ENCODE data around the gene CLSTN2.

Gene CLSTN2

DNA sequence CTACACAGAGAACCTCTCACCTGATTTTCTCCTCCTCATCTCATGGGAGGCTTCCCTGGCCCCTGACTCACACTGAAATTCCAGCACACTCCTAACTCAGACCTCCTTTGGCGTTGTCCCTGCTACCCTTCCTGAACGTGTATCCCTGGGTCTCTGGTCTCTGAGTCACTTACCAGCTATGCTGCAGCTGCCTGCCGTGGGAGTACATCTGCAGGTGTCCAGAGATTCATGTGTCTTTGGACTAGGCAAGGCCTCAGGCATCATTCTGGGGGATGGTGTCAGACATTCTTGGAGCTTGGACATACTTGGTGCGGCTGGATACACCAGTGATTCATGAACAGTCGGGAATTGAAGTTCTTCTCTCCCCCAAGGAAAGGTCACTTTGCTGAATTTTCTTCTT is 594.1 kb downstream of the CLSTN2 start:
- no peak for DNase-seq

DNA sequence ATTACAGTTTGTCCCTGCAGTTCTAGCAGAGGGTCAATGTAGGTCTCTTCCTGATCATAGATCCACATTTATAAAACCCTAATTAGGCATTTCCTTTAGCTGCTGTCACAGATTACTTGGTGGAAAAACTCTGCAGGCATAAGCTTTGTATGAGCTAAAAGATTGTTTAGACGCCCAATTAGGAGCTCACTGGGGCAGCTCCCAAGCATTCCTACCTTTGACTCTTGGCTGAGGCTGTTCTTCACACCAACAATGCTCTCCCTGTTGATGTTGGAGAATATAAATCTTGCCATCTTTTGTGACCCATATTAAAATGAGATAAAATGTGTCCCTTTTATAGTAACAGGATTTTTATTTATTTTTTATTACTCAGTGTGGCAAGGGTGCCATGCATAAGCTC is 594.6 kb downstream of the CLSTN2 start:
- no peak for DNase-seq

DNA sequence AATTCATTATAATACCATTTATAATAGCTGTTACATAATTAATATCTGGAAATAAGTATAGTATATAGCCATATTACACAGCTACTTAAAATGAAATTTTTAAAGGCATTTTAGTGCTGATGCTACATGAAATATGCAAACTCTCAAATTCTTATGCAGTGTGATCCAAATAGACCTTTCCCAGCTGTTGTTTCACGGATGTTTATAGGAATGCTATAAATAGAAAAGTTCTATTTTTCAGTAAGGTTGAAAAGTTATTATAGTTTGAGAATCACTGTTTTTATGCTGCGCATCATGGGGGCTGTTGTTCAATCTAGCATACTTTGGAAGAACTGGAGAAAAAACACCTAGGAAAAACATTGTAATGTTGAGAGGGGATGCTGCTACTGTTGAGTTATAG is 595.1 kb downstream of the CLSTN2 start:
- DNase-seq: no peak

DNA sequence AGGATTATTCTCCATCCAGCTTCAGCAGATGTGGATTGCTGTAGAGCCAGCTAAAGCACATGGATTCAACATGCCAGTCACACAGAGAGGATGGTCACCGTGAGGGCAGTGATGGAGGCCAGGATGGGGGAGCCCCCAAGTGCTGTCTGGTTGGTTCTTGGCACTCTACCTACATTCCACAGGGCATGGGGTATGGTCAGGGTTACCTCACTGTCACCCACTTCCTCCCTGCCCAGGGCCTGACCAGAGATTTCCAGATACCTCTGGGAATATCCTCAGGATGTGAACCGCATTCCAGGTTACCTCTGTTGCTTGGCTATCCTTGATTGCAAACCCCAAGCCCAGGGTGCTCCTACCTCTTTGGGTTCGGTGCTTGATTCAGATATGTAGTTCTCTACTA is 595.6 kb downstream of the CLSTN2 start:
- DNase-seq: no peak

DNA sequence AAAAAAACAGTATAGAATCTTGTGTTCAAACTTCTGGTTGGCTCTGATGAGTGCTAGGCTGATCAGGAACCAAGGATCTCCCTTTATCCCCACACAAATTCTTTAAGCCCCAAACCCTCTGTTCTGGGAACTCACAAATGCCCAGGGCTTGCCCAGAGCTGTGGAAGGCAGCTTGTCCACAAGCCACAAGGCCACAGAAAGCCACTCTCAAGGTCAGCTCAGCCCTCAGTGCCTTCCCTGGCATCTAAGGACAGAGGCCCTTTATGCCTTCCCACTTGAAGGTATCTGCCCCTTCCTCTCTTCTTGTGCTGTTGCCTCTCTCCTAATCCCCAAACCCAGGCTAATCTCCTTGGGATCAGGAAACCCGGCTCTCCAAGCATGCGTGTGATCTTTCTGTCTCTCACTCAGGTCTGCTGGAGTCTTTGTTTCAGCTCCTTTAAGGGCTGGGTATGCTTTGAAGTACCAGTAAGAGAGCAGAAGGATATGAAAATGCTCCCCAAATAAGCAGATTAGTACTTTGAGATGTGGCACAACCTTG is 597.9 kb downstream of the CLSTN2 start:
- no peak for DNase-seq

DNA sequence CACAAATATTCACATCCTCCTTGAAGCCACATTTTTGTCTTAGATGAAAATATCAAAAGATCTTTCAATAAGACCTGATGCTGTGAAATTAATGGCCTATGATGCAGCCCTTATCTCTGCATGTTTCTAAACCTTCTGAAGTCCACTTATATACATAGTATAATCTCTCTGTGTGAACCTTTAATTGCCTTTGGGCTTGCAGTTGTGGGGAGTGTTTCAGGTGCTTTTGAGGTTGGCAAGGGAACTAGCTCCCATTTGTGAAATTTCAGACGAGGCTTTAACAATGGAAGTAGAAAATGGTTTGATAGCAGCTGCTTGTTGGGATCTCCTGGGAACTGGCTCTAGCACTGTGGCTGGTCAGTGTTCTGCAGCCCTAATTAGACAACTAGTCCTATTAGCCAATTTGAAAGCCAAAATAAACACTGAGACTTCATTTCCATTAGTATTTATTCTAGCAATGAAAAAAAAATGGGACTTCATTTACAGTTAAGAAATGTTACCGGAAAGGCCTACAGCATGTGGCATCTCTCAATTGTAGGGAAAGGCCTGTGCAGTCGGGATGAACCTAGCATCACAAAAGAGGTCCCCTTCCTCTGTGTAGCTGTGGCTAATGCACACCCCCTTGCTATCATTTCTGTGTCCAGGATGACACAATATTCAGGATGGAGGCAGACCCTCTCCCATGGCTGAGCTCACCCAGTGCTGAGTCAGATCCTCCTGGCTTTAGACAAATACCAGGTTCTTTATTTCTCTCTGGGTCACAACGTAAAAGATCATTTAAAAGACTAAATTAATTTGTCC is 602.1 kb downstream of the CLSTN2 start:
- no peak for DNase-seq

DNA sequence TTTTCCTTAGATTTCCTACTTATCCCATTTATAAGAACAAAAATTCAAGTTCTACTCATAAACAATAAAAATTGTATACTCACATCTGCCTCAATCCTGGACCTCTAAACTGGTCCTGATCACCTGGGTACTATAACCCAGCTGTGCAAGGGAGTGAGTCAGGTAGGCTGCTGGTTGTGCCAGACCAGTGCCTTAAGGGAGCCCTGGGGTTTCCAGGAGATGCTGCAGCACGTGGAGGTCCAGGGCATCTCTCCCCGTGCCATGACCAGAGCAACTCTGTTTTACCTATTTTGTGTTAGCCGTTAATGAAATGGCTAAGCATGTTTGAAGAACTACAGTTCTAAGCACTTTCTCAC is 602.7 kb downstream of the CLSTN2 start:
- no peak for DNase-seq

DNA sequence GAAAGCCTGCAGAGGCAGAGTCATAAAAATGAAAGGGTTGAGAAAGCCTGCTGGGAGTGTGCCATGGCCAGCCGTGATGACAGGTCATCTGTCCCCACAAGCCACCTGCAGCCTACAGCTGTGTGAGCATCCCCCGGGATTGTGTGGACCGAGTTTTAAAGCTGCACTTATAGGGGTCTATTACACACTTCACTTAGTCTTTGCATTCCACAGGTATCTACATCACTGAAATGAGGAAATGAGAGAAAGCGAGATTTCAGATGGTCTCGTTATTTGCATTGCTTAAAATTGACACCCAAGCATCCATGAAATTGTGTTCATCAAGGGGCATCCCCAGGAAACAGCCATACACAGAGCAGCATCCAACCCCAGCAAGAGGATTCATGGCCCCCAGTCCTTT is 605.3 kb downstream of the CLSTN2 start:
- DNase-seq: no peak

DNA sequence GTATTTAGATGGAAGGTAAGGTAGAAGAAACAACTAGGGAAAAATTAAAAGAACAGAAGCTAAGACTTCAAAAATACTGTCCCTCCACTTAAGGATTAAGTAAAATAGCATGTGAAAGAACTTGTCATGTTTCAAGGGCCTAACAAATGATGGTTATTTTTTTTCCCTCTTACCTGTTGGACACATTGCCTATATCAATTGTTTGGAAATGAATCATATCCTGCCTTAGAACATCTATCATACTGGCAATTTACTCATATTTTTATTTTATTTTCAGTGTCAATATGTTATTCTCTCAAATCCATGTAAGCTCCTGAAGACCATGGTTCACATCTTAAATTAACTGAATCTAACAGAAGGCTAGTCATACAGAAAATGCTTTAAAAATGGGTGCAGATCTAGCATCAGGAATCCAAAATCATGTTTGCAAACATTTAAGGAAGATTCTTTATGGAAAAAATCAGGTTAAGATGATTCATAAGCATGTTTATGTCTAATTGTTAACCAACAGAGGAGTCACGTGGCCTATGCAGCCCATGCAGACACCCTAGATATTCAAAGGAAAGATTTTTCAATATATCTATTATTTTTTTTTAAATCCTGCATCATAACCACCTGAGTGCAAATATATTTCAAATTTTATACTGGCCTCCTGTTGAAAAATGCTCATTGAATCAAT is 607.1 kb downstream of the CLSTN2 start:
- DNase-seq: no peak

DNA sequence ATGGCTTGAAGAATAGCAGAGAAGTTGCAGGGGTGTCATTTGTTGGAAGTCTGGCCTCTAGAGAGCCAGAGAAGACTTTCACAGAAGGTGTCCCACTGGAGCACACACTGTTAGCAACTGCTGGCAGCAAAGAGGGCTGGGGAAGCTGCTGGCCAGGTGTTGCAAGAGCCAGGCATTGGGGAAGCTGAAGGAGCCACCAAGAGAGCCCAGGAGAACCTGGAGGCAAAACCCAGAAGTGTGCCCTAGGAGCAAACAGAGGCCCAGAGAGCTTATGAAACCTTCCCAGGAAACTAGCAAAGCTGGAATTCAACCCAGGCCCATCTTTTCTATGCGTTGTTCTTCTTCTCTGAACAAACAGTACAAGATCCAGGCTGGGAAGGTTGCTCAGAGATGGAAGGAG is 610.2 kb downstream of the CLSTN2 start:
- no peak for DNase-seq

DNA sequence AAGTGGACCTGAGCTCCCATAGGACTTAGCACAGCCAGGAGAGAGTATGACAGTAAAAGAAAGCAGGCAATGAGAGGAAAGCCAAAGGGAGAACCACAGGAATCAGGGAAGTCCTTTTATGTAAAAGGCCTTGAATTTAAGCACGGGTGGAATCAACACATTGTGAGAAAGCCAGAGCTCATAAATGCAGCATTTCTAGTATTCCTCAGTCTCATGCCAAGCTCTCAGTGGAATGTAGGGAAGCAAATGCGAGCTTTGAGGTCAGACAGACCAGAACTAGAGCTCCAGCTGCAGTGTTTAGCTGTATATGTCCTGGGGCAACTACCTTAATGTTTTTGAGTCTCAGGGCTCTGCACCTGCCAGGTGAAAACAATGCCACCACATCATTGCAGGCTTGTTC is 610.8 kb downstream of the CLSTN2 start:
- DNase-seq: no peak

DNA sequence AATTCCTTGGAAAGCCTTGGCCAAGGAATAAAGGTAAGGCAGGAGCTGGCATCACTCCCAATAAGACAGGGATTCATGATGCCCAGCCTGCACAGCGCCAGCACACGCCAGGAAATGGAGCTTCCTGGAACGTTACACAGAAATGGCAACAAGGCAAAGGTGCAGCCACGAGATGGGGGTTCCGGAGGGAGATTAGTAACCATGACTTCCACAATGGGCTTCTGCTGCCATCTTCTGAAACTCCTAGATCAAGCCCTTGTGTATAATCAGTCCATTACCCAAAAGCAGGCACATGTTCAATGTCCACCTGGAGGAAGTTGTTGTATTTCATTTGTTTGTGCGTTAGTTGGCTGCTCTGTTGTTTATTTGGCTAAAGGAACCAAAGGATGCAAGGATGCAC is 611.7 kb downstream of the CLSTN2 start:
- no peak for DNase-seq

DNA sequence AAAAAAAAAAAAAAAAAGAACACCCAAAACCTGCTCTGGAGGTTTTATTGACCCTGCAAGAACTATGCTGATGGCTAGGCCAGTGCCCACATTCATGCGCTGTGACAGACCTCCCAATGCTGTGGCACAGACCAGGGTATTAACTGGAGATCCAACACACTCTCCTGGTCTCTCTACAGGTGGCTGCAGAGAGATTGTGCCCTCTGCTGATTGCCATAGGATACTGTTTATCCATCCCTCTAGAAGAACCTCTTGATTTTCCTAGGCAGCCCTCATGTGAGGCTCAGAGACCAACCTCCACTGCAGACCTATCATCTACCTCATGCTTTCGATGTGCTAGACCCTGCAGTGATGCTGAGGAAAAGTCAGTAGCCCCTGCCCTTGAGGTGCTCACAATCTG is 617.4 kb downstream of the CLSTN2 start:
- DNase-seq: no peak

DNA sequence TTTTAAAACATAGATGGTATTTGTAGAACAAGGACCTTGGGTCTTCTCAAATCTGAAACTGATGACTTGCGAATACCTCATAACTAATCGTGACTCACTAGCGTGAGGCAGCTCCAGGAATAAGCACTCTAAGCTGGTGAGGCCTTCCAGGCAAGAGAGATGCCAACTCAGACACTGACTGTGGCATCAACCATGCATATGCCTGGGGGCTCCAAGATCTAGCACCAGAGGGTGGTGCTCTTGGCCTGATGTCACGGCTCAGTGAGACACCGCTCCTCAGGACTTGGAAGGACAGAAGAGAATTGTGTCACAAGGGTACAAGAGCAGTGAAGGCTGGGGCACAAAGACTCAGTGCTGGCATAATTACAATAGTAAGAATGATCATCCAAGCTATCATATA is 617.9 kb downstream of the CLSTN2 start:
- DNase-seq: no peak

DNA sequence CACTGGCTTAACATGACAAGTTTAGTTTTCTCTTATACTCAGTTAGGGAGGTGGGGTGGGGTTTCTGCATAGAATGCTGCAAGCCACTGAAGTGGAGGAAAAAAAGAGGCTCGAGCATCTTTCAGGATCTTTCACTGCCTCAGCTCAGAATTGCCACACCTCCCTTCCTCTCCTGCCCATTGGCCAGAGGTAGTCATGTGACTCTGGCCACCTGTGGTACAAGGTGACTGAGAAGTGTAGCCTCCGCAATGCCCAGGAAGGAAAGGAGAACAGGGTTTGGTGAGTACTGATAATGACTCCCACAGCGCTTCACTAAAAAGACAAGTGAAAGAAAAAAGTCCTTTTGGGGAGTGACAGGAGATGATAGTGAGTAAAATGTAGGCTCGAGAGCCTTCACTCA is 618.6 kb downstream of the CLSTN2 start:
- no peak for DNase-seq

DNA sequence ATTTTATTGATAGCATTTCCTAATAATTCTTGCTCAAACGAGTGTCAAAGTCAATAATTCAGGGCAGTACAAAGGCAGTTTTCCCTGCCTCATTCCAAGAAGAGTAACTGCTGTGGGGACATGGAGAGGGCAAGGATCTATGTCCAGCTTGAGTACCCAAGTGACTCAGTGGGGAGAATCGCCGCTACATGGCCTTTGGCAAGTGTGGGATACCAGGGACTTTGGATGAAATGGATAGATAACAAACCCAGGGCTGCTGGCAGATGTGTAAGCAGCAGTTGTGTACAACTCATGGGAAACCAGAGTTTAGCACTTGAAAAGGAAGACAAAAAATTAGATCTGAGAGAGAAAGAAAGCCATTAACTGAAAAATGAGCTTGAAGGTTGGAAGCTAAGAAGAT is 620.7 kb downstream of the CLSTN2 start:
- no peak for DNase-seq

DNA sequence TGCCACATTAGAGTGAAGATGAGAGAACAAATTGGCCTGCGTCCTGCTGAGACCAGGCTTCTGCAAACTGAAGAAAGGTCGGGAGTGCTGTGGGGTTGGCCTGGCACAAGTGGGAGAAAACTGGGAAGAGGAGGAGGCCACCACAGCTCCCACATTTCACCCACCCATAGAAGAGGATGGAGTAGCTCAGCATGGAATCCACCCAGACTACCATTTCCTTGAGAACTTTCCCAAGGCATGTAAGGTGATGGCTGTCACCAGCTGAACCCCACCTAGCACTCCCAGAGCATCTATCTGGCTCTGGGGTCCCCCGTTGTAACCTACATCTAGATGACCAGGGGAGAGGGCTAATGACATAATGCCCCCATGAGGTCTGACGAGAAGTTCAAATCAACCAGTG is 622.5 kb downstream of the CLSTN2 start:
- DNase-seq: no peak

DNA sequence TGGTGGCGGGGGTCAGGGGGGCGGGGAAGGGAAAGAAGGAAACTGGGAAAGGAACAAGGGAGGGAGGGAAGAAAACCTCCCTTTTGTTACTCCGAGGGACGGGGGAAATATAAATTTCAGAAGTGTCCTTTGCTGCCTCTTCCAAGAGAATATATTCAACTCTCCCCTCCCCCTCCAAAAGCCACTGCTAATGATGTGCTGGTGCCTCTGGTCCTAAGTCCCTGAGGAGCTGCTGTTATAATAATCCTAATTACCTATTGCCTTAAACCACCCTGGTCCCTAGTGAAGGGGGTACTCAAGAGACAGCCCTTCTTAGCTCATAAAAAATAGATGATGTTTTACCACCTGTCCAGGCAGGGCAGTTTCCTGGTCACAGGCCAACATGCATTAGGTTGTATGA is 624.6 kb downstream of the CLSTN2 start:
- DNase-seq: no peak

DNA sequence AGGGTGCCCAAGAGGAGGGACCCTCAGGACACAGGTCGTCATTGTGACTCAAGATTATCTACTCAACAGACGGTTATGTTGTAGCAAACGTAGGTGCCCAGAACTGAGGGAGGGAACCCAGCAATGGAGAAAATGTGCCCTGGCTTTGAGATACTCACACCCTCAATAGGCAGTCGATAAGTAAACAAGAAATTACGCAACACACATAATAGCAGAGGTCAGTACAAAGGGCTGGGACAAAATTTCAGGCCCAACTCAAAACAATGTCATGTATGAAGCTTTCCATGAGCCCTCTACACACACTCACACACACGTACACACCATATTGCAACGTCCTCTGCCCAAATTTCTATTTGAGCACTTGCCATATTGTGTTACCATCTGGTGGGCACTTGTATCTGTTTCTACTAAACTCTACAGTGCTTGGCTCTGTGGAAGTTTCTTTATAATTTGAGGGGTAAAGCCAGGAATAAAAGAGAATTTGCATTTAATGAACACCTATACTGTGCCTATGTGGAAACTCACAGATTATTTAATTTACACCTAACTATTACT is 628.3 kb downstream of the CLSTN2 start:
- no peak for DNase-seq

DNA sequence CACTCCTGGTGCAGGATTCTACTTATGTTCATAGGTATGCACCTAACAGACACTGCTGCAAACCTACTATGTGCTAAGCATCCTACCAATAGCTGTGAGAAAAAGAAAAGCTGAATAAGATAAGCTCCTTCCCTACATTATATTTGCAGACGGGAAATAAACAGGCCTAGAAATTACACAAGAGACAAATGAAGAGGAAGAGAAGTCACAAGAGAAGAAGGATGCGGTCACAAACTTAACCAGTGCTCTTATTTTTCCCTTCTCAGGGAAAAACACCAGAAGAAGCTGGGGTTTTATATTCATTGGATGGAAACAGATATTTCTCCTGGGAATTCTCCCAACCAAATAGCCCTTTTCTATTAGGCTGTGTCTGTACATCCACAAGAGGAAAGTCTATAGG is 633.1 kb downstream of the CLSTN2 start:
- no peak for DNase-seq

DNA sequence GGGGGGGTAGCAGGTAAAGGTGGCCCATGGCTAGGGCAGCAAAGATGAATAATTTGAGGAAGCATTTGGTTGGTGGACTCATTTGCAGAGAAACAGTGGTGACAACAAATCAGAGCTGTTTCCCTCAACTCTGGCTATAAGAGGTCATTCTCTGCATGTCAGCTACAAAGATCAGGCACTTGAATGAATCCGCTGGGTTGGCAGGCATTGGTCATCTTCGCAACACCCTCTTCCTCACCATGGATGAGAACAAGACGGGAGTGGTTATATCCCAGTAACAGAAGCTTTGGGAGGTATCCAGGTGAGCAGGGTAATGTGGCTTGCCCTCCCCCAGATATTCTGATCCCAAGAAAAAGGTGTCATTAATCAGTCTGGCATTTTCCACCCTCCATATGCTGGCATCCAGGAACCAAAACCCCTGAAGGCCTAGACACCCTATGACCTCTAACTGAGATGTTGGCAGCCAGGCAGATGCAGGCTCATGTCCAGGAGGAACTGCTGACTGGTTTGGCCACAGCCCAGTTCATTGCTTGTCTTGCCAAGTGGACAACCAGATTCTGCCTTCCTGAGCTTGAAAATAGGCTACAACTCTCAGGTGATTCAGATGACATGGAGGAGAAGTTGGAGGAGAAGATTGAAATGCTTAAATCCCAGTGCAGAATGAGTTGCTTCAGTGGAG is 634.0 kb downstream of the CLSTN2 start:
- no peak for DNase-seq

DNA sequence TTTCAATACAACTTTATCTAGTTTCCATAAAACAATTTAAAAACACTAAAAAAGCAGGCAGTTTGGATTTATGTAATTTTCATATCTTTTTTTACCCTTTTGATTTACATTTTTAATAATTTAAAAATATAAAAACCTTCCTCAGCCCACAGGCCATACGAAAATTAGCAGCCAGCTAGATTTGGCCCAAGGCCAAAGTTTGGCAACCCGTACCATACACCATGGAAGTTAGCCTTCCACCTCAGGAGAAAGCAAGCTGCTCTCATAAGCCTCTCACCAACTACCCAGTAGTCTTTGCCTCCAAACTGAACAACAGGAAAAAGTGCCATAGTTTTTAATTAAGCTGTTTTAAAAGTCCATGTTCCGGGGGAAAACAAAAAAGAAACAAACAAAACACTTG is 635.6 kb downstream of the CLSTN2 start:
- DNase-seq: no peak

DNA sequence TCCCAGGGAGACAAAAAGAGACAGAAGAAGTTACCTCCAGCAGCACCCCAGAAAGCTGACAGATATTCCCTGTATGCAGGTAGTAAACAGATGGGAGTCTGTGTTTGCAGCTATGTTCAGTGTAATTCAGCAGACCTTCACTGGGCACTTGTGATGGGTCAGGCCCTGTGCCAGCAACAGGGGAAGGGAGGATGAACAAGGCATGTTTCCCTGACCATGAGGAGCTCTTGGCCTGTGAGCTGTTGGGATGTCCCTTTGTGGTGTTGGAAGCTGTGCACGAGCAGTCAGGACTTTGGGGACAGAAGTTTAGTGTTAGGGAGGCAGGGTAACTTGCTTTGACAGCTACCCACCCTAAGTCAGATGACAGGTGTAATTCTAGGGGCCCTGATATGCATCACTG is 636.9 kb downstream of the CLSTN2 start:
- DNase-seq: no peak

DNA sequence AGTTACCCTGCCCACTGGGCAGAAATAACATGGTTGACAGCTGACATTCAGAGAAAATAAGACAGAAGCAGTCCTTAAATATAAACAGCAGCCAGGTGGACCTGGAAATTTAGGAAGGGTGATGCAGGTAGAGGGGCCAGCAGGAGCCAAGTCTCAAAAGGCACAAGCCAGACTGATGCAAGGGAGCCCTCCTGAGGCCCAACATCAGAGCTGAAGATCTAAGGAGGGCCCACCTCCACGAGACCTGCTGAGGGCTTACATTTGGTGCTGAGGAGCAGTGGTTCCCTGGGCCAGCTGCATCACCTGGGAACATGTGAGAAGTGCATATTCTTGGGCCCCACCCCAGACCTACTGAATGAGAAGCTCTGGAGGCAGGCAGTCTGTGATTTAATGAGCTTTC is 637.3 kb downstream of the CLSTN2 start:
- no peak for DNase-seq
